ENCODE measurements around the gene CARD8. TPM values are rescaled to one million over a fixed set of nuclear protein-coding genes. Genes with fewer than 3 reads are reported as not detected.
A peak's percentile ranks its signal among the peaks of the same experiment; 100 is the strongest.

Gene CARD8
- total RNA-seq, 1 experiment from 2014 or later, result 17.7 TPM

GRCh38 chr19:48169578-48169938 is 86.2 kb downstream of the CARD8 start:
- TF ChIP-seq CTCF (IDR thresholded peaks at IDR 0.05; ENCODE audit: insufficient read depth in 1 of 2, low read depth in 1 of 2, low read length in 1 of 2, severe bottlenecking in 1 of 2, unreplicated experiment in 1 of 2), result no peak
- ChIA-PET CTCF (interaction anchor here (0.6 to 1.5 kb wide), 15 partner anchors 14 to 733 kb away, joined by 3 to 11 read pairs (median 4); partner anchors contain the start of genes CARD8 and PLA2G4C), POLR2A (interaction anchor here (0.5 to 2.9 kb wide), 16 partner anchors 10 to 450 kb away, joined by 3 to 32 read pairs (median 4); partner anchors contain the start of genes CARD8, PLA2G4C, RPL18 and SPHK2)
- peak; percentile 94 for DNase-seq
- Mint-ChIP-seq H3K27ac (ENCODE audit: unreplicated experiment) (peak overlapping the region; percentile 87), H3K9me3 (ENCODE audit: unreplicated experiment) (no peaks in the 10 kb centered on the region), H3K36me3 (ENCODE audit: insufficient read depth, unreplicated experiment) (peaks cover 22% of the 10 kb centered on the region), H3K27me3 (ENCODE audit: insufficient read depth, unreplicated experiment) (no peaks in the 10 kb centered on the region), H3K4me3 (ENCODE audit: unreplicated experiment) (peak overlapping the region; percentile 77), H3K4me1 (ENCODE audit: low read depth, unreplicated experiment) (peaks cover 8% of the 10 kb centered on the region)
- Histone ChIP-seq H3K4me3 (ENCODE audit: low read depth, low read length) (peak overlapping the region; percentile 100), H3K27me3 (replicated peaks; ENCODE audit: control insufficient read depth, insufficient read depth, low read length) (no peaks in the 10 kb centered on the region), H3K4me1 (no peaks in the 10 kb centered on the region), H3K36me3 (ENCODE audit: control insufficient read depth, insufficient read depth, low read length) (peaks cover 4% of the 10 kb centered on the region; the same call in 1 of the 2 replicates), H3K9me3 (no peaks in the 10 kb centered on the region)
- no TSS peak for BruUV-seq (replicated peaks)
- intact Hi-C loops (cut with micrococcal nuclease; ENCODE audit: unreplicated experiment), result loop anchor here (1.0 kb wide), 1 partner anchor 34 kb away; no protein-coding TSS in a partner anchor

GRCh38 chr19:48168689-48169088 is 87.0 kb downstream of the CARD8 start:
- no peak for DNase-seq
- Histone ChIP-seq H3K27me3 (replicated peaks; ENCODE audit: control insufficient read depth, insufficient read depth, low read length) (no peaks in the 10 kb centered on the region), H3K36me3 (ENCODE audit: control insufficient read depth, insufficient read depth, low read length) (peaks cover 1% of the 10 kb centered on the region; the same call in 1 of the 2 replicates), H3K4me1 (no peaks in the 10 kb centered on the region), H3K4me3 (ENCODE audit: low read depth, low read length) (no peak overlapping the region), H3K9me3 (no peaks in the 10 kb centered on the region)
- ChIA-PET CTCF (interaction anchor here (0.8 to 1.5 kb wide), 2 partner anchors 35 to 152 kb away, joined by 3 to 7 read pairs; no protein-coding TSS in a partner anchor), POLR2A (interaction anchor here (2.9 kb wide), 1 partner anchor 35 kb away, joined by 32 read pairs; no protein-coding TSS in a partner anchor)
- BruUV-seq (replicated peaks), result no TSS peak
- no peak for TF ChIP-seq CTCF (IDR thresholded peaks at IDR 0.05; ENCODE audit: insufficient read depth in 1 of 2, low read depth in 1 of 2, low read length in 1 of 2, severe bottlenecking in 1 of 2, unreplicated experiment in 1 of 2)
- intact Hi-C loops (cut with micrococcal nuclease; ENCODE audit: unreplicated experiment), result loop anchor here (1.0 kb wide), 1 partner anchor 35 kb away; no protein-coding TSS in a partner anchor
- H3K36me3 Mint-ChIP-seq (ENCODE audit: insufficient read depth, unreplicated experiment), result peaks cover 30% of the 10 kb centered on the region
- H3K4me1 Mint-ChIP-seq (ENCODE audit: low read depth, unreplicated experiment), result peaks cover 8% of the 10 kb centered on the region
- no peak overlapping the region for H3K4me3 Mint-ChIP-seq (ENCODE audit: unreplicated experiment)
- H3K27me3 Mint-ChIP-seq (ENCODE audit: insufficient read depth, unreplicated experiment), result no peaks in the 10 kb centered on the region
- H3K9me3 Mint-ChIP-seq (ENCODE audit: unreplicated experiment), result no peaks in the 10 kb centered on the region
- no peak overlapping the region for H3K27ac Mint-ChIP-seq (ENCODE audit: unreplicated experiment)

- H3K4me1 ChIP-seq, result no peaks in the 10 kb centered on the region
- ChIA-PET POLR2A (no interaction called here), CTCF (no interaction called here)
- Mint-ChIP-seq H3K27me3 (ENCODE audit: insufficient read depth, unreplicated experiment) (no peaks in the 10 kb centered on the region), H3K36me3 (ENCODE audit: insufficient read depth, unreplicated experiment) (peaks cover 29% of the 10 kb centered on the region), H3K4me1 (ENCODE audit: low read depth, unreplicated experiment) (no peaks in the 10 kb centered on the region), H3K4me3 (ENCODE audit: unreplicated experiment) (no peak overlapping the region), H3K27ac (ENCODE audit: unreplicated experiment) (no peak overlapping the region), H3K9me3 (ENCODE audit: unreplicated experiment) (no peaks in the 10 kb centered on the region)
- H3K9me3 ChIP-seq, result no peaks in the 10 kb centered on the region
- no peak for DNase-seq
- H3K27me3 ChIP-seq (replicated peaks; ENCODE audit: control insufficient read depth, insufficient read depth, low read length), result no peaks in the 10 kb centered on the region
- TF ChIP-seq CTCF (IDR thresholded peaks at IDR 0.05; ENCODE audit: insufficient read depth in 1 of 2, low read depth in 1 of 2, low read length in 1 of 2, severe bottlenecking in 1 of 2, unreplicated experiment in 1 of 2), result no peak
- H3K4me3 ChIP-seq (ENCODE audit: low read depth, low read length), result no peak overlapping the region
- no TSS peak for BruUV-seq (replicated peaks)
- no peaks in the 10 kb centered on the region for H3K36me3 ChIP-seq (ENCODE audit: control insufficient read depth, insufficient read depth, low read length)
- intact Hi-C loops (cut with micrococcal nuclease; ENCODE audit: unreplicated experiment), result no loop called here
Observed at GRCh38 chr19:48158210-48158790, 97.4 kb downstream of the CARD8 start.

Other genes starting within 250 kb of the CARD8 start
- gene CABP5, start 211.8 kb downstream of the CARD8 start, total RNA-seq (2022), result not detected in 2 replicates
- gene PLA2G4C, start 145.1 kb downstream of the CARD8 start, total RNA-seq (2022), result 1.5 and 2.4 TPM in 2 replicates
- 78.7 and 88.2 TPM in 2 replicates for gene LIG1, start 85.6 kb downstream of the CARD8 start, total RNA-seq (2022)
- 4.9 and 6.6 TPM in 2 replicates for gene ZSWIM9, start 85.2 kb downstream of the CARD8 start, total RNA-seq (2022)
- gene ZNF114, start 14.2 kb upstream of the CARD8 start, total RNA-seq (2022), result 8.7 and 9.3 TPM in 2 replicates
- gene EMP3, start 69.6 kb upstream of the CARD8 start, total RNA-seq (2022), result 6.8 and 11.3 TPM in 2 replicates
- gene TMEM143, start 108.0 kb upstream of the CARD8 start, total RNA-seq (2022), result 20.4 and 24.4 TPM in 2 replicates
- 0.32 TPM in 1 of 2 replicates, not detected in the other for gene SYNGR4, start 108.5 kb upstream of the CARD8 start, total RNA-seq (2022)
- 375 and 381 TPM in 2 replicates for gene KDELR1, start 135.6 kb upstream of the CARD8 start, total RNA-seq (2022)
- 6.5 and 7.3 TPM in 2 replicates for gene GRIN2D, start 137.8 kb upstream of the CARD8 start, total RNA-seq (2022)
- gene GRWD1, start 190.1 kb upstream of the CARD8 start, total RNA-seq (2022), result 77.3 and 77.4 TPM in 2 replicates
- gene KCNJ14, start 199.7 kb upstream of the CARD8 start, total RNA-seq (2022), result 3.6 and 3.9 TPM in 2 replicates
- 74.6 and 81.3 TPM in 2 replicates for gene CYTH2, start 213.5 kb upstream of the CARD8 start, total RNA-seq (2022)

All from Caco-2 (cell line).